ENCODE data around the gene NATD1. TPM values are rescaled to one million over a fixed set of nuclear protein-coding genes. Genes with fewer than 3 reads are reported as not detected.

Gene NATD1
- total RNA-seq, 1 experiment from 2014 or later = 7.3 TPM

DNA sequence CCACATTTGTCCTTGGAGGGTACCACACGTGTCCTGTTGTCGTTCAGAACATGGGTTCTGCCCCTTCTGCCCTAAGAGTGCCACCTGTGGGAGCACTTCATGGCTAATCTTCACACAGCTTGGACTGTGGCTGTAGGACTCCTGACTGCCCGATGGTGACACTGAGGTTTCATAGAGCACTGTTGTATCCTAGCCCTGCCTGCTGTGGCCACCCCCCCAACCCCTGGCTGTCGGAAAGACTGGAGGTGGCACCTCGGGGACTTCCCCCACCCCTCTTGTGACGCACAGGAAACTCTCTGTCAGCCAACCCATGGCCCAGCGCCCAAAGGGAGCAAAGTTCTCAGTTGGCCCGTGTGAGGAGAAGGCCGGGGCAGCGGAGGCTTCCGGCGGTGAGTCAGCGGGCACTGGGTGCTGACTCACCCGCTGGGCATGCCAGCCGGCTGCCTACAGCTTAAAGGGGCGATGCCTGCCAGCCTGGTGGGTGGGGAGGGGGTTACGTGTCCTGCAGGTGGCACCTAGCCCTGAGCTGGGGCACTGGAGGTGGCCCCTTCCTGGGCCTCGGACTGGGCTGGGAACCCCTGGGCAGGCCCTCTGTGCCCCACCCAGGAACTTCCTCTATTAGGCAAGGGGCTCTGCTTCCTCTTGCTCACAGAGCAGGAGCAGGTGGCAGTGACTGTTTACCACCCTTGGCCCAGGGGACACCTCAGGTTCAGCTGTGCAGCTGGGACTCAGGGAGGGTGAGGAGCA lies 34.7 kb upstream of the NATD1 start:
- H3K23ac ChIP-seq (ENCODE audit: insufficient read length, low read depth, low read length) = no peak overlapping the region
- no peak overlapping the region for H3K4ac ChIP-seq (ENCODE audit: low read depth, low read length)
- peaks cover 0 to 14% (median 2%) of the 10 kb centered on the region in 3 experiments; a peak in 5 of 7 replicates for H3K36me3 Mint-ChIP-seq (ENCODE audit: insufficient read depth in 1 of 3, low read depth in 3 of 3)
- H2BK15ac ChIP-seq (ENCODE audit: low read depth, low read length) = no peak overlapping the region
- H3K4me1 ChIP-seq (ENCODE audit: insufficient read depth, low read length) = no peaks in the 10 kb centered on the region
- no peaks in the 10 kb centered on the region for H4K20me1 ChIP-seq (ENCODE audit: control insufficient read depth, insufficient read depth, insufficient read length)
- no peak overlapping the region for H2BK12ac ChIP-seq (ENCODE audit: insufficient read length, low read depth, low read length)
- no peaks in the 10 kb centered on the region; the same call in 1 of the 2 replicates for H3K79me2 ChIP-seq (ENCODE audit: insufficient read depth, low read length)
- H3K23me2 ChIP-seq (ENCODE audit: insufficient read length, low read depth, low read length, poor library complexity, severe bottlenecking) = peaks cover 15% of the 10 kb centered on the region
- H3K27me3 ChIP-seq (ENCODE audit: insufficient read depth, low read length) = peaks cover 7% of the 10 kb centered on the region; the same call in 1 of the 2 replicates
- H3K27ac Mint-ChIP-seq = no peak overlapping the region
- no peak overlapping the region for H2BK5ac ChIP-seq (ENCODE audit: insufficient read length, low read length)
- H3K9me3 Mint-ChIP-seq = peaks cover 18% of the 10 kb centered on the region in 2 experiments
- H3K9me3 ChIP-seq (ENCODE audit: control insufficient read depth, low read depth, low read length) = peaks cover 7% of the 10 kb centered on the region
- no peak overlapping the region for H3K9ac ChIP-seq (ENCODE audit: extremely low read depth, insufficient read length, low read length)
- TF ChIP-seq, protein P1, sequence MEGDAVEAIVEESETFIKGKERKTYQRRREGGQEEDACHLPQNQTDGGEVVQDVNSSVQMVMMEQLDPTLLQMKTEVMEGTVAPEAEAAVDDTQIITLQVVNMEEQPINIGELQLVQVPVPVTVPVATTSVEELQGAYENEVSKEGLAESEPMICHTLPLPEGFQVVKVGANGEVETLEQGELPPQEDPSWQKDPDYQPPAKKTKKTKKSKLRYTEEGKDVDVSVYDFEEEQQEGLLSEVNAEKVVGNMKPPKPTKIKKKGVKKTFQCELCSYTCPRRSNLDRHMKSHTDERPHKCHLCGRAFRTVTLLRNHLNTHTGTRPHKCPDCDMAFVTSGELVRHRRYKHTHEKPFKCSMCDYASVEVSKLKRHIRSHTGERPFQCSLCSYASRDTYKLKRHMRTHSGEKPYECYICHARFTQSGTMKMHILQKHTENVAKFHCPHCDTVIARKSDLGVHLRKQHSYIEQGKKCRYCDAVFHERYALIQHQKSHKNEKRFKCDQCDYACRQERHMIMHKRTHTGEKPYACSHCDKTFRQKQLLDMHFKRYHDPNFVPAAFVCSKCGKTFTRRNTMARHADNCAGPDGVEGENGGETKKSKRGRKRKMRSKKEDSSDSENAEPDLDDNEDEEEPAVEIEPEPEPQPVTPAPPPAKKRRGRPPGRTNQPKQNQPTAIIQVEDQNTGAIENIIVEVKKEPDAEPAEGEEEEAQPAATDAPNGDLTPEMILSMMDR (conservative IDR thresholded peaks at IDR 0.05) = no peak
- no peak overlapping the region for H3T11ph ChIP-seq (ENCODE audit: low read length)
- no peaks in the 10 kb centered on the region for H3K79me1 ChIP-seq (ENCODE audit: insufficient read depth, low read depth, low read length, poor library complexity, severe bottlenecking)
- H3K4me3 Mint-ChIP-seq = no peak overlapping the region
- H4K5ac ChIP-seq (ENCODE audit: insufficient read length, low read depth, low read length) = no peak overlapping the region
- no peak for DNase-seq
- no CpG with 5 or more reads among the region's 18 CpGs for WGBS (ENCODE audit: extremely low coverage, insufficient read length, low lambda C conversion rate)
- H3K27ac ChIP-seq (ENCODE audit: insufficient read length, low read depth, low read length) = no peak overlapping the region
- H4K8ac ChIP-seq (replicated peaks; ENCODE audit: insufficient read length, low read depth, low read length) = no peak overlapping the region
- no peak overlapping the region for H3K18ac ChIP-seq (ENCODE audit: insufficient read length, low read depth, low read length)
- H4K91ac ChIP-seq (ENCODE audit: insufficient read length, low read depth, low read length) = no peak overlapping the region
- no peak overlapping the region for H2BK120ac ChIP-seq (ENCODE audit: low read depth, low read length, poor library complexity, severe bottlenecking)
- peaks cover 21 to 22% of the 10 kb centered on the region in 2 experiments for H3K4me1 Mint-ChIP-seq
- H3K4me2 ChIP-seq (ENCODE audit: insufficient read depth, insufficient read length, low read length) = no peak overlapping the region
- H2AFZ ChIP-seq (ENCODE audit: low read length) = no peak overlapping the region
- H2BK20ac ChIP-seq (ENCODE audit: low read depth, low read length, poor library complexity, severe bottlenecking) = no peak overlapping the region
- H2AK5ac ChIP-seq (ENCODE audit: insufficient read length, low read length) = no peak overlapping the region
- no peak overlapping the region for H3K56ac ChIP-seq (ENCODE audit: insufficient read length, low read depth, low read length)
- H3K27me3 Mint-ChIP-seq (ENCODE audit: low read depth) = peaks cover 14% of the 10 kb centered on the region
- no peak overlapping the region for H3K14ac ChIP-seq (ENCODE audit: insufficient read depth, low read length)
